Smooth muscle cell (in vitro differentiated cells): ENCODE data around the gene THRB. TPM values are rescaled to one million over a fixed set of nuclear protein-coding genes. Genes with fewer than 3 reads are reported as not detected.

Experiments
- DNase-seq: peaks from one replicate; lab custom pipeline; 2025; ENCODE audit not compliant: unreplicated experiment; lab: John Stamatoyannopoulos, UW
- H2AFZ ChIP-seq: fragments of 200-600 bp; sonication (generic); 2 replicates; pipeline ENCODE4 v1.6.0; 2016; ENCODE audit warnings: antibody characterized with exemption, low read depth, mild to moderate bottlenecking
- H3F3A ChIP-seq: fragments of 200-600 bp; sonication (generic); 2 replicates; pipeline ENCODE4 v1.6.0; 2017; ENCODE audit warnings: antibody characterized with exemption, low read depth
- H3K27ac ChIP-seq: fragments of 200-600 bp; sonication (generic); 2 replicates; pipeline ENCODE4 v1.5.1; 2016; ENCODE audit warnings: low read depth, mild to moderate bottlenecking
- H3K27me3 ChIP-seq: fragments of 200-600 bp; sonication (generic); 2 replicates; pipeline ENCODE4 v1.6.1; 2016; ENCODE audit warnings: low read depth, mild to moderate bottlenecking
- H3K36me3 ChIP-seq: fragments of 200-600 bp; sonication (generic); 2 replicates; pipeline ENCODE4 v1.5.1; 2016; ENCODE audit warnings: low read depth
- H3K4me1 ChIP-seq: fragments of 200-600 bp; sonication (generic); 2 replicates; pipeline ENCODE4 v1.5.1; 2016; ENCODE audit warnings: low read depth
- H3K4me2 ChIP-seq: fragments of 200-600 bp; sonication (generic); 2 replicates; pipeline ENCODE4 v1.6.0; 2016; ENCODE audit warnings: mild to moderate bottlenecking
- H3K4me3 ChIP-seq: fragments of 200-600 bp; sonication (generic); 2 replicates; pipeline ENCODE4 v1.5.1; 2016; ENCODE audit warnings: mild to moderate bottlenecking
- H3K79me2 ChIP-seq: fragments of 200-600 bp; sonication (generic); 2 replicates; pipeline ENCODE4 v1.6.0; 2016; ENCODE audit warnings: low read depth, mild to moderate bottlenecking
- H3K9ac ChIP-seq: fragments of 200-600 bp; sonication (generic); 2 replicates; pipeline ENCODE4 v1.6.0; 2016; ENCODE audit warnings: low read depth
- H3K9me3 ChIP-seq: fragments of 200-600 bp; sonication (generic); replicated peaks from 2 replicates; pipeline ENCODE4 v1.5.1; 2016; ENCODE audit warnings: low read depth
- H4K20me1 ChIP-seq: fragments of 200-600 bp; sonication (generic); 2 replicates; pipeline ENCODE4 v1.6.0; 2016; ENCODE audit warnings: low read depth
- CTCF ChIP-seq: fragments of 200-600 bp; sonication (generic); IDR thresholded peaks from 2 replicates; pipeline ENCODE4 v1.5.1; 2017; ENCODE audit warnings: borderline replicate concordance, mild to moderate bottlenecking, antibody characterized with exemption; ENCODE audit not compliant: insufficient read depth, poor library complexity, severe bottlenecking
- WGBS: methylation state at CpG from one replicate; pipeline ENCODE4 v1.1.7; 2016; ENCODE audit warnings: low lambda C conversion rate; 5-methylcytosine and 5-hydroxymethylcytosine counted together
- polyA plus RNA-seq: library from polyadenylated mRNA; unstranded; fragments of >200 nt; fragmentation: Nextera tagmentation; extraction: Ambion mirVana; gene quantifications from 2 replicates; pipeline ENCODE4 v1.2.1, GENCODE V29; 2016
- total RNA-seq: library from RNA; depleted of rRNA; stranded (reverse); fragments of >200 nt; gene quantifications from 2 replicates; pipeline ENCODE4 v1.2.3, GENCODE V29; 2014

The THRB gene
- total and polyA plus RNA-seq, 2 experiments from 2014 or later: 5.6 to 43.8 TPM

GRCh38 chr3:24440760-24441464, 53.7 kb downstream of the THRB start:
- TF ChIP-seq CTCF: no peak
- no peaks in the 10 kb centered on the region for H3F3A ChIP-seq
- no peaks in the 10 kb centered on the region for H3K36me3 ChIP-seq
- H3K4me3 ChIP-seq: no peak overlapping the region
- H2AFZ ChIP-seq: no peak overlapping the region
- no peak overlapping the region for H3K27ac ChIP-seq
- no peak overlapping the region for H3K9ac ChIP-seq
- WGBS: 90% methylated on average over 3 of the region's 3 CpGs
- no peaks in the 10 kb centered on the region for H3K4me1 ChIP-seq
- H3K27me3 ChIP-seq: no peaks in the 10 kb centered on the region
- no peak for DNase-seq
- no peak overlapping the region for H3K4me2 ChIP-seq
- peaks cover 4% of the 10 kb centered on the region for H4K20me1 ChIP-seq
- H3K79me2 ChIP-seq: no peaks in the 10 kb centered on the region
- no peaks in the 10 kb centered on the region for H3K9me3 ChIP-seq

GRCh38 chr3:24439021-24439420, 55.6 kb downstream of the THRB start:
- Histone ChIP-seq H2AFZ (no peak overlapping the region), H3K36me3 (no peaks in the 10 kb centered on the region), H3K9me3 (no peaks in the 10 kb centered on the region), H3F3A (no peaks in the 10 kb centered on the region), H3K9ac (no peak overlapping the region), H4K20me1 (peaks cover 8% of the 10 kb centered on the region), H3K27ac (no peak overlapping the region), H3K4me3 (no peak overlapping the region), H3K79me2 (no peaks in the 10 kb centered on the region), H3K4me2 (no peak overlapping the region), H3K4me1 (peaks cover 3% of the 10 kb centered on the region), H3K27me3 (no peaks in the 10 kb centered on the region)
- TF ChIP-seq CTCF: no peak
- WGBS: 93% methylated on average over 3 of the region's 4 CpGs
- DNase-seq: no peak

GRCh38 chr3:24437326-24437725, 57.3 kb downstream of the THRB start:
- Histone ChIP-seq H3K4me3 (no peak overlapping the region), H3K4me2 (no peak overlapping the region), H3K9ac (no peak overlapping the region), H3K27ac (no peak overlapping the region), H3K9me3 (no peaks in the 10 kb centered on the region), H3K4me1 (peaks cover 3% of the 10 kb centered on the region), H2AFZ (no peak overlapping the region), H3F3A (no peaks in the 10 kb centered on the region), H3K79me2 (peaks cover 6% of the 10 kb centered on the region), H4K20me1 (peaks cover 8% of the 10 kb centered on the region), H3K27me3 (no peaks in the 10 kb centered on the region), H3K36me3 (no peaks in the 10 kb centered on the region)
- TF ChIP-seq CTCF: no peak
- 94% methylated on average over 2 of the region's 2 CpGs for WGBS
- DNase-seq: no peak

GRCh38 chr3:24435584-24435983, 59.1 kb downstream of the THRB start:
- H3K4me1 ChIP-seq: peaks cover 3% of the 10 kb centered on the region
- H3K9ac ChIP-seq: no peak overlapping the region
- peaks cover 6% of the 10 kb centered on the region for H3K79me2 ChIP-seq
- no peak overlapping the region for H3K27ac ChIP-seq
- H3K36me3 ChIP-seq: no peaks in the 10 kb centered on the region
- no peak overlapping the region for H2AFZ ChIP-seq
- H3K4me3 ChIP-seq: no peak overlapping the region
- H4K20me1 ChIP-seq: peaks cover 8% of the 10 kb centered on the region
- no peaks in the 10 kb centered on the region for H3K27me3 ChIP-seq
- H3K4me2 ChIP-seq: no peak overlapping the region
- H3K9me3 ChIP-seq: no peaks in the 10 kb centered on the region
- WGBS: 90% methylated on average over 5 of the region's 5 CpGs
- TF ChIP-seq CTCF: no peak
- DNase-seq: no peak
- H3F3A ChIP-seq: no peaks in the 10 kb centered on the region
